NCI-H2171 (cell line): ENCODE results near the gene SPNS1.
"Not testable (repeated sequence)": the region's sequence is repeated elsewhere in the genome, so short reads cannot be mapped to it uniquely, and the experiment has no call there.

ENCODE experiments used
- DNase-seq: peaks from one replicate; lab custom pipeline; 2025; lab: John Stamatoyannopoulos, UW

The SPNS1 gene

GRCh38 chr16:28958836-28959235 is 15.7 kb upstream of the SPNS1 start:
- no peak for DNase-seq

GRCh38 chr16:28964072-28964471 is 10.5 kb upstream of the SPNS1 start:
- DNase-seq = no peak

GRCh38 chr16:28964496-28964895 is 10.1 kb upstream of the SPNS1 start:
- no peak for DNase-seq

- DNase-seq = no peak
These were observed 7.4 kb upstream of the SPNS1 start for GRCh38 chr16:28967156-28967555.

- not testable (repeated sequence) for DNase-seq
These were observed 4.9 kb upstream of the SPNS1 start for GRCh38 chr16:28969696-28970095.

- DNase-seq = peak; percentile 54
These were observed 556 bp upstream of the SPNS1 start for GRCh38 chr16:28974007-28974436.

GRCh38 chr16:28975158-28975599 is 601 bp downstream of the SPNS1 start:
- no peak for DNase-seq

GRCh38 chr16:28977703-28978662 is 3.4 kb downstream of the SPNS1 start:
- peak; percentile 8 for DNase-seq

GRCh38 chr16:28980330-28980729 is 5.8 kb downstream of the SPNS1 start:
- not testable (repeated sequence) for DNase-seq

GRCh38 chr16:28980929-28981328 is 6.4 kb downstream of the SPNS1 start:
- no peak for DNase-seq

- no peak for DNase-seq
These were observed 6.9 kb downstream of the SPNS1 start for GRCh38 chr16:28981517-28981916.

GRCh38 chr16:28982418-28982817 is 7.8 kb downstream of the SPNS1 start:
- no peak for DNase-seq

- DNase-seq = no peak
These were observed 8.4 kb downstream of the SPNS1 start for GRCh38 chr16:28982949-28983348.

- no peak for DNase-seq
These were observed 9.1 kb downstream of the SPNS1 start for GRCh38 chr16:28983644-28984043.

GRCh38 chr16:28984091-28984490 is 9.5 kb downstream of the SPNS1 start:
- no peak for DNase-seq

GRCh38 chr16:28984619-28985135 is 10.1 kb downstream of the SPNS1 start, which contains the start of gene LAT:
Gene LAT, plus strand, starts transcription at chr16:28985052. Its CDS starts 366 bp downstream, at chr16:28985418.
- no peak for DNase-seq

- no peak for DNase-seq
These were observed 10.8 kb downstream of the SPNS1 start for GRCh38 chr16:28985211-28986041.

- no peak for DNase-seq
These were observed 11.5 kb downstream of the SPNS1 start for GRCh38 chr16:28986046-28986445.

GRCh38 chr16:28986492-28986891 is 11.9 kb downstream of the SPNS1 start:
- no peak for DNase-seq

- DNase-seq = no peak
These were observed 12.7 kb downstream of the SPNS1 start for GRCh38 chr16:28987170-28987853.

- no peak for DNase-seq
These were observed 14.8 kb downstream of the SPNS1 start for GRCh38 chr16:28989363-28989762.
